GM18519 (cell line): ENCODE data around the gene SFPQ.

Experiments used
- ATAC-seq: cut with Tn5 transposase; IDR thresholded peaks from one replicate; pipeline ENCODE4 v1.9.1; 2021; ENCODE audit warnings: mild to moderate bottlenecking, moderate library complexity; ENCODE audit not compliant: unreplicated experiment, low FRiP score

SFPQ gene

GRCh38 chr1:35188578-35189392 is 4.2 kb downstream of the SFPQ start:
- no peak for ATAC-seq

- no peak for ATAC-seq
Observed at GRCh38 chr1:35187816-35188342, 5.1 kb downstream of the SFPQ start.

GRCh38 chr1:35186239-35186638 is 6.7 kb downstream of the SFPQ start:
- no peak for ATAC-seq

GRCh38 chr1:35185200-35185599 is 7.7 kb downstream of the SFPQ start:
- no peak for ATAC-seq

GRCh38 chr1:35184495-35185199 is 8.3 kb downstream of the SFPQ start:
- no peak for ATAC-seq

GRCh38 chr1:35181790-35182455 is 11.0 kb downstream of the SFPQ start:
- ATAC-seq = no peak

- ATAC-seq = no peak
Observed at GRCh38 chr1:35180776-35181374, 12.1 kb downstream of the SFPQ start.

GRCh38 chr1:35179908-35180307 is 13.0 kb downstream of the SFPQ start:
- no peak for ATAC-seq

- ATAC-seq = no peak
Observed at GRCh38 chr1:35178874-35179380, 14.0 kb downstream of the SFPQ start.

GRCh38 chr1:35178295-35178695 is 14.7 kb downstream of the SFPQ start:
- no peak for ATAC-seq

- no peak for ATAC-seq
Observed at GRCh38 chr1:35177237-35177786, 15.6 kb downstream of the SFPQ start.

- ATAC-seq = no peak
Observed at GRCh38 chr1:35175602-35176001, 17.3 kb downstream of the SFPQ start.

- ATAC-seq = no peak
Observed at GRCh38 chr1:35175098-35175576, 17.8 kb downstream of the SFPQ start.

GRCh38 chr1:35173909-35174540 is 18.9 kb downstream of the SFPQ start:
- ATAC-seq = no peak

GRCh38 chr1:35173491-35173890 is 19.5 kb downstream of the SFPQ start:
- ATAC-seq = no peak

- no peak for ATAC-seq
Observed at GRCh38 chr1:35172022-35172421, 20.9 kb downstream of the SFPQ start.

GRCh38 chr1:35171579-35171978 is 21.4 kb downstream of the SFPQ start:
- no peak for ATAC-seq

GRCh38 chr1:35164893-35165292 is 28.1 kb downstream of the SFPQ start:
- ATAC-seq = no peak

- ATAC-seq = no peak
Observed at GRCh38 chr1:35151220-35151619, 41.7 kb downstream of the SFPQ start.
